Keratinocyte (primary cell): Measurements from ENCODE around the gene MFAP2. TPM values are rescaled to one million over a fixed set of nuclear protein-coding genes. Genes with fewer than 3 reads are reported as not detected.

ENCODE experiments used
- DNase-seq: peaks from one replicate; pipeline ENCODE4 v3.0.0-alpha.2; 2011; ENCODE audit warnings: low read depth, missing footprints, low spot score
- FAIRE-seq: peaks from 2 replicates; lab custom pipeline; 2011; peaks lifted over from hg19 to GRCh38; lab: Jason Lieb, UNC
- H2AFZ ChIP-seq: 2 replicates; pipeline ENCODE4 v1.6.0; 2012; ENCODE audit warnings: low read length, control low read depth, inconsistent platforms; ENCODE audit not compliant: control insufficient read depth
- H3K27ac ChIP-seq: 2 replicates; pipeline ENCODE4 v1.5.1; 2011; ENCODE audit warnings: low read length; ENCODE audit not compliant: control insufficient read depth, insufficient read depth
- H3K27me3 ChIP-seq: 3 replicates; pipeline ENCODE4 v1.6.0; 2011; ENCODE audit warnings: low read length; ENCODE audit not compliant: control insufficient read depth, insufficient read depth; ENCODE audit errors: extremely low read depth
- H3K36me3 ChIP-seq, 2 experiments: 2 replicates in 1 of 2; 3 replicates in 1 of 2; pipeline ENCODE4 v1.5.1; 2011; ENCODE audit warnings: low read length in 2 of 2, mild to moderate bottlenecking in 1 of 2; ENCODE audit not compliant: control insufficient read depth in 2 of 2, insufficient read depth in 2 of 2; ENCODE audit errors: extremely low read depth in 1 of 2
- H3K4me1 ChIP-seq: 3 replicates; pipeline ENCODE4 v1.5.1; 2011; ENCODE audit warnings: low read length; ENCODE audit not compliant: control insufficient read depth, insufficient read depth; ENCODE audit errors: extremely low read depth
- H3K4me2 ChIP-seq: 3 replicates; pipeline ENCODE4 v1.6.0; 2011; ENCODE audit warnings: low read depth, low read length; ENCODE audit not compliant: control insufficient read depth, insufficient read depth; ENCODE audit errors: extremely low read depth
- H3K4me3 ChIP-seq, 3 experiments: fragments of 200-600 bp in 1 of 3; sonication (generic) in 1 of 3; 2 replicates in 2 of 3; 3 replicates in 1 of 3; pipeline ENCODE4 v1.5.1; 2011 to 2016; ENCODE audit warnings: low read length in 3 of 3, mild to moderate bottlenecking in 3 of 3, control low read depth in 2 of 3, inconsistent platforms in 1 of 3, low read depth in 1 of 3, mixed read lengths in 1 of 3, mixed run types in 1 of 3, moderate library complexity in 1 of 3; ENCODE audit not compliant: control insufficient read depth in 2 of 3, insufficient read depth in 2 of 3; ENCODE audit errors: extremely low read depth in 1 of 3
- H3K79me2 ChIP-seq: 2 replicates; pipeline ENCODE4 v1.6.0; 2012; ENCODE audit warnings: low read length; ENCODE audit not compliant: control insufficient read depth, insufficient read depth
- H3K9ac ChIP-seq: 3 replicates; pipeline ENCODE4 v1.6.0; 2011; ENCODE audit warnings: low read length; ENCODE audit not compliant: control insufficient read depth, insufficient read depth; ENCODE audit errors: extremely low read depth
- H3K9me1 ChIP-seq: 3 replicates; pipeline ENCODE4 v1.6.0; 2011; ENCODE audit warnings: low read length; ENCODE audit not compliant: control insufficient read depth, insufficient read depth; ENCODE audit errors: extremely low read depth
- H3K9me3 ChIP-seq: 2 replicates; pipeline ENCODE4 v1.5.1; 2012; ENCODE audit warnings: low read depth, low read length; ENCODE audit not compliant: control insufficient read depth
- H4K20me1 ChIP-seq: 3 replicates; pipeline ENCODE4 v1.6.0; 2011; ENCODE audit warnings: low read length; ENCODE audit not compliant: control insufficient read depth, insufficient read depth; ENCODE audit errors: extremely low read depth
- EZH2 ChIP-seq: IDR thresholded peaks from one replicate; pipeline ENCODE4 v1.6.1; 2012; ENCODE audit warnings: inconsistent platforms, mild to moderate bottlenecking, low read length, moderate library complexity
- dilution Hi-C: fragments of 300-500 bp; cut with MboI; formaldehyde crosslinking; loops from one replicate; pipeline ENCODE4 v1.7.0; 2020; ENCODE audit warnings: low sequenced_read_pairs; ENCODE audit not compliant: extremely low pct_ligation_motif_present
- polyA plus RNA-seq, 5 experiments: library from polyadenylated mRNA; depleted of rRNA in 3 of 5; stranded (reverse) in 3 of 5; stranded (forward) in 1 of 5; unstranded in 1 of 5; fragments of >200 nt; gene quantifications; 1 replicate in 1 of 5; 2 replicates in 3 of 5; 3 replicates in 1 of 5; pipeline versions ENCODE4 v1.2.1 to v1.2.3, GENCODE V29; 2011 to 2012; ENCODE audit warnings: missing spikeins in 2 of 5, low read depth in 1 of 5, low replicate concordance in 1 of 5
- TF ChIP-seq, protein P1 (sequence below), 3 experiments: IDR thresholded peaks in 1 of 3; conservative IDR thresholded peaks in 1 of 3; optimal IDR thresholded peaks in 1 of 3; 2 replicates in 2 of 3; 3 replicates in 1 of 3; pipeline versions ENCODE3 to v1.5.1; 2011; ENCODE audit warnings: low read length in 3 of 3, mild to moderate bottlenecking in 3 of 3, moderate library complexity in 2 of 3, control low read depth in 1 of 3, inconsistent platforms in 1 of 3; ENCODE audit not compliant: insufficient read depth in 2 of 3; ENCODE audit errors: extremely low read depth in 1 of 3

The MFAP2 gene
- polyA plus RNA-seq, 1 donor (not counting 4 experiments of a cell fraction or from before 2014, with no cell fraction given): 34.6 TPM

DNA sequence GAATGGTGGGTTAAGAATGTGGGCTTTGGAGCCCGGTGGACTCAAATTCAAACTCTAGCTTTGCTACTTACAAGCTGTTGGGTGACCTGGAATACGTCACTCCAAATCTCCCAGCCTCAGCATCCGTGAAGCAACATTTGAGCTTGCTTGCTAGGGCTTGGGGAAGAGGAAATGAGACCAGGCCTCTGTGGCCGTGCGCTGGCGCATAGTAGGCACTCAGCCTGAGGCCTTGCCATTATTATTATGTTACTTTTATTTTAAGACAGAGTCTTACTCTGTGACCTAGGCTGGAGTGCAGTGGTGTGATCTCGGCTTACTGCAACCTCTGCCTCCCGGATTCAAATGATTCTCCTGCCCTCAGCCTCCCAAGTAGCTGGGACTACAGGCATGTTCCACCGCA, 12.3 kb upstream of the MFAP2 start:
- dilution Hi-C loops: no loop called here
- Histone ChIP-seq H3K9me3 (no peaks in the 10 kb centered on the region), H4K20me1 (no peaks in the 10 kb centered on the region), H3K4me3 (no peak overlapping the region), H3K9ac (no peak overlapping the region), H3K4me1 (peaks cover 5% of the 10 kb centered on the region), H3K4me2 (no peak overlapping the region), H3K79me2 (no peaks in the 10 kb centered on the region), H3K27ac (no peak overlapping the region), H3K36me3 (peaks cover 14 to 26% of the 10 kb centered on the region in 2 experiments), H2AFZ (no peak overlapping the region), H3K27me3 (no peaks in the 10 kb centered on the region), H3K9me1 (no peaks in the 10 kb centered on the region)
- TF ChIP-seq, protein P1, sequence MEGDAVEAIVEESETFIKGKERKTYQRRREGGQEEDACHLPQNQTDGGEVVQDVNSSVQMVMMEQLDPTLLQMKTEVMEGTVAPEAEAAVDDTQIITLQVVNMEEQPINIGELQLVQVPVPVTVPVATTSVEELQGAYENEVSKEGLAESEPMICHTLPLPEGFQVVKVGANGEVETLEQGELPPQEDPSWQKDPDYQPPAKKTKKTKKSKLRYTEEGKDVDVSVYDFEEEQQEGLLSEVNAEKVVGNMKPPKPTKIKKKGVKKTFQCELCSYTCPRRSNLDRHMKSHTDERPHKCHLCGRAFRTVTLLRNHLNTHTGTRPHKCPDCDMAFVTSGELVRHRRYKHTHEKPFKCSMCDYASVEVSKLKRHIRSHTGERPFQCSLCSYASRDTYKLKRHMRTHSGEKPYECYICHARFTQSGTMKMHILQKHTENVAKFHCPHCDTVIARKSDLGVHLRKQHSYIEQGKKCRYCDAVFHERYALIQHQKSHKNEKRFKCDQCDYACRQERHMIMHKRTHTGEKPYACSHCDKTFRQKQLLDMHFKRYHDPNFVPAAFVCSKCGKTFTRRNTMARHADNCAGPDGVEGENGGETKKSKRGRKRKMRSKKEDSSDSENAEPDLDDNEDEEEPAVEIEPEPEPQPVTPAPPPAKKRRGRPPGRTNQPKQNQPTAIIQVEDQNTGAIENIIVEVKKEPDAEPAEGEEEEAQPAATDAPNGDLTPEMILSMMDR (optimal IDR thresholded peaks at IDR 0.05 in 1 of 3, IDR thresholded peaks at IDR 0.05 in 1 of 3, conservative IDR thresholded peaks at IDR 0.05 in 1 of 3; ENCODE audit: extremely low read depth in 1 of 3, insufficient read depth in 2 of 3, low read length in 3 of 3): no peak
- no peak for TF ChIP-seq EZH2
- DNase-seq (no peak), FAIRE-seq (no peak)

DNA sequence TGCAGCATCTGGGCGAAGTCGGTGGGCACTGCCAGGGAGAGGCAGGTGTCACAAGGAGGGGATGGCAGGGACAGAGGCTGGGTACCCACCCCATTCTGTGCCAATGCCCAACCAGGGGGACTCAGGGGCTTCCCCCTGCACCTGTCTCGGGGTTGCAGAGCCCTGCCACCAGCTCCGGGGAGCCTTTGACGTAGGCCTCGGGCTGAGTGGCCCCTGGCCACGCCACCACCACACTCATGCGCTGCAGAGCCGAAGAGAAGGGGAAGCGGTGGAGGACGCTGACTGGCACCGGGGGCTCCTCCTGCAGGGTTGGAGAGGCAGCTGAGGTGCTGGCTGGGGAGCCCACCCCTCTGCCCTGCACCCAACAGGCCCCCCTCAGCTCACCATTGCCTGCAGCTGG, 11.7 kb upstream of the MFAP2 start:
- no peak overlapping the region for H2AFZ ChIP-seq
- dilution Hi-C loops: no loop called here
- peaks cover 14 to 27% of the 10 kb centered on the region in 2 experiments for H3K36me3 ChIP-seq
- no peaks in the 10 kb centered on the region for H3K9me1 ChIP-seq
- no peaks in the 10 kb centered on the region for H3K9me3 ChIP-seq
- no peak overlapping the region for H3K4me3 ChIP-seq
- DNase-seq (no peak), FAIRE-seq (no peak)
- H3K27ac ChIP-seq: no peak overlapping the region
- no peaks in the 10 kb centered on the region for H3K79me2 ChIP-seq
- H3K4me2 ChIP-seq: no peak overlapping the region
- H4K20me1 ChIP-seq: no peaks in the 10 kb centered on the region
- no peaks in the 10 kb centered on the region for H3K27me3 ChIP-seq
- H3K9ac ChIP-seq: no peak overlapping the region
- TF ChIP-seq, protein P1 (optimal IDR thresholded peaks at IDR 0.05 in 1 of 3, IDR thresholded peaks at IDR 0.05 in 1 of 3, conservative IDR thresholded peaks at IDR 0.05 in 1 of 3; ENCODE audit: extremely low read depth in 1 of 3, insufficient read depth in 2 of 3, low read length in 3 of 3): no peak
- TF ChIP-seq EZH2: no peak
- peaks cover 5% of the 10 kb centered on the region for H3K4me1 ChIP-seq
